Brain microvascular endothelial cell (primary cell): ENCODE results near the gene TET2.

Experiments
- DNase-seq: peaks from one replicate; pipeline ENCODE4 v3.0.0-alpha.2; 2020
- H3K27ac ChIP-seq: fragments of 250-450 bp; sonication (Bioruptor Pico); 2 replicates; pipeline ENCODE4 v1.5.1; 2020; ENCODE audit warnings: mild to moderate bottlenecking, moderate library complexity
- H3K27me3 ChIP-seq: fragments of 250-450 bp; sonication (Bioruptor Pico); replicated peaks from 2 replicates; pipeline ENCODE4 v1.5.1; 2020; ENCODE audit warnings: mild to moderate bottlenecking
- H3K36me3 ChIP-seq: fragments of 250-450 bp; sonication (Bioruptor Pico); replicated peaks from 2 replicates; pipeline ENCODE4 v1.5.1; 2020; ENCODE audit warnings: mild to moderate bottlenecking
- H3K4me3 ChIP-seq: 2 replicates; pipeline ENCODE4 v1.5.1; 2011; ENCODE audit warnings: low read depth, mild to moderate bottlenecking, control low read depth, low read length, moderate library complexity
- in situ Hi-C: cut with HindIII; loops from 2 replicates; pipeline ENCODE4 v1.10.0; 2017; ENCODE audit warnings: low sequenced_read_pairs, low pct_ligation_motif_present
- TF ChIP-seq, protein P1 (sequence below): IDR thresholded peaks from 2 replicates; pipeline ENCODE4 v1.5.1; 2011; ENCODE audit warnings: low read depth, mild to moderate bottlenecking, moderate library complexity, low read length, control low read depth, inconsistent platforms; ENCODE audit errors: missing control alignments

Gene TET2

GRCh38 chr4:105230287-105230686, 83.6 kb downstream of the TET2 start:
- no peak for DNase-seq
- TF ChIP-seq, protein P1, sequence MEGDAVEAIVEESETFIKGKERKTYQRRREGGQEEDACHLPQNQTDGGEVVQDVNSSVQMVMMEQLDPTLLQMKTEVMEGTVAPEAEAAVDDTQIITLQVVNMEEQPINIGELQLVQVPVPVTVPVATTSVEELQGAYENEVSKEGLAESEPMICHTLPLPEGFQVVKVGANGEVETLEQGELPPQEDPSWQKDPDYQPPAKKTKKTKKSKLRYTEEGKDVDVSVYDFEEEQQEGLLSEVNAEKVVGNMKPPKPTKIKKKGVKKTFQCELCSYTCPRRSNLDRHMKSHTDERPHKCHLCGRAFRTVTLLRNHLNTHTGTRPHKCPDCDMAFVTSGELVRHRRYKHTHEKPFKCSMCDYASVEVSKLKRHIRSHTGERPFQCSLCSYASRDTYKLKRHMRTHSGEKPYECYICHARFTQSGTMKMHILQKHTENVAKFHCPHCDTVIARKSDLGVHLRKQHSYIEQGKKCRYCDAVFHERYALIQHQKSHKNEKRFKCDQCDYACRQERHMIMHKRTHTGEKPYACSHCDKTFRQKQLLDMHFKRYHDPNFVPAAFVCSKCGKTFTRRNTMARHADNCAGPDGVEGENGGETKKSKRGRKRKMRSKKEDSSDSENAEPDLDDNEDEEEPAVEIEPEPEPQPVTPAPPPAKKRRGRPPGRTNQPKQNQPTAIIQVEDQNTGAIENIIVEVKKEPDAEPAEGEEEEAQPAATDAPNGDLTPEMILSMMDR: no peak
- in situ Hi-C loops: no loop called here
- H3K27me3 ChIP-seq: no peaks in the 10 kb centered on the region
- peaks cover 3% of the 10 kb centered on the region for H3K36me3 ChIP-seq
- no peak overlapping the region for H3K27ac ChIP-seq
- H3K4me3 ChIP-seq: no peak overlapping the region

DNA sequence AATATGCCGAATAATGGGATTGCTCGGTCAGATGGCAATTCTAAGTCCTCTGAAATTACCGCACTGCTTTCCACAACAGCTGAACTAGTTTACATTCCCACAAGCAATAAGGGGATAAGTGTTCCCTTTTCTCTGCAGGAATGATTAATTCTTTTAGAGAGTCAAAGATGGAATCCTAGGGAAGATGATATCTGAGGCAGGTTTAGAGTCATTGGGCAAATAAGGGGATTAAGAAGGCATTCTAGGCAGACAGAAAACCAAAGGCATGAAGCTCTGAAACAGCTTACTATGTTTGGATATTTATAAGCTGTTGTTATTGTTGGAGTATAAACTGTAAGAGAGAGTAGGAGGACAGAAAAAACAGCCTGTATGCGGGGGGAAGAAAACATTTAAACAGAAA, 85.7 kb downstream of the TET2 start:
- Histone ChIP-seq H3K27ac (no peak overlapping the region), H3K36me3 (peaks cover 11% of the 10 kb centered on the region), H3K4me3 (no peak overlapping the region), H3K27me3 (no peaks in the 10 kb centered on the region)
- TF ChIP-seq, protein P1: no peak
- in situ Hi-C loops: no loop called here
- no peak for DNase-seq

DNA sequence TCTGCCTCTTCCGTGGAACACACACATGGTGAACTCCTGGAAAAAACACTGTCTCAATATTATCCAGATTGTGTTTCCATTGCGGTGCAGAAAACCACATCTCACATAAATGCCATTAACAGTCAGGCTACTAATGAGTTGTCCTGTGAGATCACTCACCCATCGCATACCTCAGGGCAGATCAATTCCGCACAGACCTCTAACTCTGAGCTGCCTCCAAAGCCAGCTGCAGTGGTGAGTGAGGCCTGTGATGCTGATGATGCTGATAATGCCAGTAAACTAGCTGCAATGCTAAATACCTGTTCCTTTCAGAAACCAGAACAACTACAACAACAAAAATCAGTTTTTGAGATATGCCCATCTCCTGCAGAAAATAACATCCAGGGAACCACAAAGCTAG, 87.9 kb downstream of the TET2 start:
- no peak overlapping the region for H3K27ac ChIP-seq
- TF ChIP-seq, protein P1: no peak
- no peak overlapping the region for H3K4me3 ChIP-seq
- no peaks in the 10 kb centered on the region for H3K27me3 ChIP-seq
- in situ Hi-C loops: no loop called here
- H3K36me3 ChIP-seq: peaks cover 11% of the 10 kb centered on the region
- no peak for DNase-seq

DNA sequence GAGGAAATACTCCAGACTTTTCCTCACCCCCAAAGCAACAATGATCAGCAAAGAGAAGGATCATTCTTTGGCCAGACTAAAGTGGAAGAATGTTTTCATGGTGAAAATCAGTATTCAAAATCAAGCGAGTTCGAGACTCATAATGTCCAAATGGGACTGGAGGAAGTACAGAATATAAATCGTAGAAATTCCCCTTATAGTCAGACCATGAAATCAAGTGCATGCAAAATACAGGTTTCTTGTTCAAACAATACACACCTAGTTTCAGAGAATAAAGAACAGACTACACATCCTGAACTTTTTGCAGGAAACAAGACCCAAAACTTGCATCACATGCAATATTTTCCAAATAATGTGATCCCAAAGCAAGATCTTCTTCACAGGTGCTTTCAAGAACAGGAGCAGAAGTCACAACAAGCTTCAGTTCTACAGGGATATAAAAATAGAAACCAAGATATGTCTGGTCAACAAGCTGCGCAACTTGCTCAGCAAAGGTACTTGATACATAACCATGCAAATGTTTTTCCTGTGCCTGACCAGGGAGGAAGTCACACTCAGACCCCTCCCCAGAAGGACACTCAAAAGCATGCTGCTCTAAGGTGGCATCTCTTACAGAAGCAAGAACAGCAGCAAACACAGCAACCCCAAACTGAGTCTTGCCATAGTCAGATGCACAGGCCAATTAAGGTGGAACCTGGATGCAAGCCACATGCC, 89.7 kb downstream of the TET2 start:
- peaks cover 11% of the 10 kb centered on the region for H3K36me3 ChIP-seq
- H3K27me3 ChIP-seq: no peaks in the 10 kb centered on the region
- in situ Hi-C loops: no loop called here
- no peak overlapping the region for H3K4me3 ChIP-seq
- H3K27ac ChIP-seq: no peak overlapping the region
- DNase-seq: no peak
- TF ChIP-seq, protein P1: no peak

GRCh38 chr4:105236916-105237311, 90.2 kb downstream of the TET2 start:
- no peak for DNase-seq
- H3K36me3 ChIP-seq: peaks cover 11% of the 10 kb centered on the region
- in situ Hi-C loops: no loop called here
- H3K27ac ChIP-seq: no peak overlapping the region
- TF ChIP-seq, protein P1: no peak
- H3K27me3 ChIP-seq: no peaks in the 10 kb centered on the region
- no peak overlapping the region for H3K4me3 ChIP-seq

GRCh38 chr4:105240037-105240436, 93.4 kb downstream of the TET2 start:
- H3K27me3 ChIP-seq: no peaks in the 10 kb centered on the region
- in situ Hi-C loops: no loop called here
- no peak overlapping the region for H3K27ac ChIP-seq
- peaks cover 10% of the 10 kb centered on the region for H3K36me3 ChIP-seq
- H3K4me3 ChIP-seq: no peak overlapping the region
- no peak for DNase-seq
- TF ChIP-seq, protein P1: no peak
